Cardiac muscle cell (in vitro differentiated cells and primary cell): ENCODE results near the gene GGTLC2. TPM values are rescaled to one million over a fixed set of nuclear protein-coding genes. Genes with fewer than 3 reads are reported as not detected.
"Not testable (repeated sequence)": the region's sequence is repeated elsewhere in the genome, so short reads cannot be mapped to it uniquely, and the experiment has no call there.

Source experiments
- DNase-seq, 2 donors: peaks; one replicate each; pipeline versions ENCODE4 v3.0.0 to v3.0.0-alpha.2; 2010 to 2017; ENCODE audit warnings: low read depth in 1 of 2, low spot score in 1 of 2
- H3K27ac ChIP-seq: fragments of 200-600 bp; sonication (generic); 2 replicates; pipeline ENCODE4 v1.5.1; 2016
- H3K27me3 ChIP-seq: fragments of 200-600 bp; sonication (generic); 2 replicates; pipeline ENCODE4 v1.6.0; 2016; ENCODE audit warnings: control low read depth
- H3K36me3 ChIP-seq: fragments of 200-600 bp; sonication (generic); 2 replicates; pipeline ENCODE4 v1.5.1; 2016; ENCODE audit warnings: control low read depth
- H3K4me1 ChIP-seq: fragments of 200-600 bp; sonication (generic); 2 replicates; pipeline ENCODE4 v1.8.1; 2017; ENCODE audit warnings: low read depth, mild to moderate bottlenecking, mixed run types
- H3K4me3 ChIP-seq: fragments of 200-600 bp; sonication (generic); 2 replicates; pipeline ENCODE4 v1.5.1; 2016; ENCODE audit warnings: mild to moderate bottlenecking
- H3K9me3 ChIP-seq: fragments of 200-600 bp; sonication (generic); 2 replicates; pipeline ENCODE4 v1.5.1; 2017; ENCODE audit warnings: low read depth, mild to moderate bottlenecking, control low read depth
- CTCF ChIP-seq: IDR thresholded peaks from 2 replicates; pipeline ENCODE4 v1.5.1; 2012; ENCODE audit warnings: low read depth, mild to moderate bottlenecking, low read length
- polyA plus RNA-seq: library from polyadenylated mRNA; unstranded; fragments of >200 nt; fragmentation: Nextera tagmentation; extraction: Ambion mirVana; gene quantifications from 2 replicates; pipeline ENCODE4 v1.2.1, GENCODE V29; 2016
- total RNA-seq: library from RNA; depleted of rRNA; stranded (reverse); fragments of >200 nt; gene quantifications from 2 replicates; pipeline ENCODE4 v1.2.3, GENCODE V29; 2016

GGTLC2 gene
- total and polyA plus RNA-seq, 2 experiments from 2014 or later, result not detected

GRCh38 chr22:22604326-22605073 lies 39.9 kb upstream of the GGTLC2 start:
- Histone ChIP-seq H3K36me3 (no peaks in the 10 kb centered on the region), H3K27ac (no peak overlapping the region), H3K4me1 (no peaks in the 10 kb centered on the region), H3K27me3 (no peaks in the 10 kb centered on the region), H3K4me3 (no peak overlapping the region), H3K9me3 (peaks cover 3% of the 10 kb centered on the region)
- DNase-seq, result no peak
- no peak for TF ChIP-seq CTCF

GRCh38 chr22:22605074-22605404 lies 39.4 kb upstream of the GGTLC2 start:
- TF ChIP-seq CTCF, result no peak
- no peaks in the 10 kb centered on the region for H3K4me1 ChIP-seq
- no peaks in the 10 kb centered on the region for H3K36me3 ChIP-seq
- no peak overlapping the region for H3K27ac ChIP-seq
- H3K4me3 ChIP-seq, result no peak overlapping the region
- DNase-seq, result no peak
- H3K27me3 ChIP-seq, result no peaks in the 10 kb centered on the region
- H3K9me3 ChIP-seq, result peaks cover 3% of the 10 kb centered on the region

- not testable (repeated sequence) for DNase-seq, H3K36me3 ChIP-seq, H3K4me3 ChIP-seq, H3K27ac ChIP-seq, H3K4me1 ChIP-seq, H3K27me3 ChIP-seq, H3K9me3 ChIP-seq
Observed at GRCh38 chr22:22608022-22608421, 36.4 kb upstream of the GGTLC2 start.

- TF ChIP-seq CTCF, result no peak
- DNase-seq, result no peak
- no peaks in the 10 kb centered on the region for H3K9me3 ChIP-seq
- H3K4me1 ChIP-seq, result no peaks in the 10 kb centered on the region
- no peaks in the 10 kb centered on the region for H3K27me3 ChIP-seq
- H3K27ac ChIP-seq, result no peak overlapping the region
- H3K36me3 ChIP-seq, result no peaks in the 10 kb centered on the region
- H3K4me3 ChIP-seq, result no peak overlapping the region
Observed at GRCh38 chr22:22609291-22609690, 35.1 kb upstream of the GGTLC2 start.

GRCh38 chr22:22612516-22612915 lies 31.9 kb upstream of the GGTLC2 start:
- Histone ChIP-seq H3K9me3 (no peaks in the 10 kb centered on the region), H3K27me3 (no peaks in the 10 kb centered on the region), H3K4me3 (no peak overlapping the region), H3K4me1 (no peaks in the 10 kb centered on the region), H3K36me3 (no peaks in the 10 kb centered on the region), H3K27ac (no peak overlapping the region)
- no peak for TF ChIP-seq CTCF
- DNase-seq, result no peak

- no peak for DNase-seq
- H3K27ac ChIP-seq, result no peak overlapping the region
- no peaks in the 10 kb centered on the region for H3K4me1 ChIP-seq
- no peaks in the 10 kb centered on the region for H3K36me3 ChIP-seq
- no peak overlapping the region for H3K4me3 ChIP-seq
- no peaks in the 10 kb centered on the region for H3K27me3 ChIP-seq
- H3K9me3 ChIP-seq, result no peaks in the 10 kb centered on the region
- no peak for TF ChIP-seq CTCF
Observed at GRCh38 chr22:22614065-22614464, 30.3 kb upstream of the GGTLC2 start.
